NCI-H345 treated with DMSO at 0.1 percent for 48 hours (cell line): ENCODE results near the gene CLUH.
A peak's percentile ranks its signal among the peaks of the same experiment; 100 is the strongest.
"Not testable (repeated sequence)": the region's sequence is repeated elsewhere in the genome, so short reads cannot be mapped to it uniquely, and the experiment has no call there.

Experiments used
- DNase-seq: peaks from one replicate; lab custom pipeline; 2025; ENCODE audit not compliant: unreplicated experiment; lab: John Stamatoyannopoulos, UW

The CLUH gene

GRCh38 chr17:2689411-2690164, 22.0 kb downstream of the CLUH start:
- no peak for DNase-seq

- peak; percentile 5 for DNase-seq
These were observed 22.9 kb downstream of the CLUH start for GRCh38 chr17:2688351-2689342.

- no peak for DNase-seq
These were observed 24.5 kb downstream of the CLUH start for GRCh38 chr17:2687074-2687418.

- no peak for DNase-seq
These were observed 25.9 kb downstream of the CLUH start for GRCh38 chr17:2685696-2686095.

- DNase-seq = no peak
These were observed 27.0 kb downstream of the CLUH start for GRCh38 chr17:2684549-2684948.

- DNase-seq = no peak
These were observed 27.7 kb downstream of the CLUH start for GRCh38 chr17:2683912-2684311.

- DNase-seq = no peak
These were observed 29.2 kb downstream of the CLUH start for GRCh38 chr17:2682176-2682938.

- no peak for DNase-seq
These were observed 29.9 kb downstream of the CLUH start for GRCh38 chr17:2681650-2682049.

GRCh38 chr17:2680961-2681360, 30.6 kb downstream of the CLUH start:
- no peak for DNase-seq

GRCh38 chr17:2679247-2679646, 32.3 kb downstream of the CLUH start:
- not testable (repeated sequence) for DNase-seq

- no peak for DNase-seq
These were observed 39.5 kb downstream of the CLUH start for GRCh38 chr17:2672026-2672425.

- DNase-seq = not testable (repeated sequence)
These were observed 51.2 kb downstream of the CLUH start for GRCh38 chr17:2660410-2660809.

- DNase-seq = not testable (repeated sequence)
These were observed 52.2 kb downstream of the CLUH start for GRCh38 chr17:2659337-2659736.

GRCh38 chr17:2656283-2656682, 55.3 kb downstream of the CLUH start:
- no peak for DNase-seq

GRCh38 chr17:2655546-2655945, 56.0 kb downstream of the CLUH start:
- no peak for DNase-seq

- not testable (repeated sequence) for DNase-seq
These were observed 58.7 kb downstream of the CLUH start for GRCh38 chr17:2652911-2653310.

- no peak for DNase-seq
These were observed 62.4 kb downstream of the CLUH start for GRCh38 chr17:2649191-2649590.

GRCh38 chr17:2647957-2648356, 63.6 kb downstream of the CLUH start:
- no peak for DNase-seq

GRCh38 chr17:2644971-2645370, 66.6 kb downstream of the CLUH start:
- DNase-seq = no peak
